ENCODE results near the gene C19orf85. TPM values are rescaled to one million over a fixed set of nuclear protein-coding genes. Genes with fewer than 3 reads are reported as not detected.

The C19orf85 gene
- polyA plus RNA-seq, 1 experiment: not detected

DNA sequence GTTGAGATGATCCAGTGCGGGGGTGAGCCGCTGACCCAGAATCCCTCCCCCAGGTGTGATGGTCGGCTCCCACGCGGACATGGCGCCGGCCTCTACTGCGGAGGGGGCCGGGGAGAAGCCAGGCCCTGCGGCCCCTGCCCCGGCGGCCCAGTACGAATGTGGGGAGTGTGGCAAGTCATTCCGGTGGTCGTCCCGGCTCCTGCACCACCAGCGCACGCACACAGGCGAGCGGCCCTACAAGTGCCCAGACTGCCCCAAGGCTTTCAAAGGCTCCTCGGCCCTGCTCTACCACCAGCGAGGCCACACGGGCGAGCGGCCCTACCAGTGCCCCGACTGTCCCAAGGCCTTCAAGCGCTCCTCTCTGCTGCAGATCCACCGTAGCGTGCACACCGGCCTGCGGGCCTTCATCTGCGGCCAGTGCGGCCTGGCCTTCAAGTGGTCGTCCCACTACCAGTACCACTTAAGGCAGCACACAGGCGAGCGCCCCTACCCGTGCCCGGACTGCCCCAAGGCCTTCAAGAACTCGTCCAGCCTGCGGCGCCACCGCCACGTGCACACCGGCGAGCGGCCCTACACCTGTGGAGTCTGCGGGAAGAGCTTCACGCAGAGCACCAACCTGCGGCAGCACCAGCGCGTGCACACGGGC, 16.7 kb upstream of the C19orf85 start:
- H3K27ac ChIP-seq (ENCODE audit: low read depth, low read length): no peak overlapping the region
- H3K4me3 ChIP-seq (ENCODE audit: low read depth, low read length): no peak overlapping the region
- no peaks in the 10 kb centered on the region for H3K27me3 ChIP-seq (ENCODE audit: control insufficient read depth, insufficient read depth, low read length)
- ChIA-PET CTCF (no interaction called here), POLR2A (no interaction called here)
- no peaks in the 10 kb centered on the region; the same call in 1 of the 2 replicates for H3K9me3 ChIP-seq (ENCODE audit: control insufficient read depth, insufficient read depth, low read length)
- TF ChIP-seq CTCF (IDR thresholded peaks at IDR 0.05; ENCODE audit: low read depth, low read length): no peak
- DNase-seq (ENCODE audit: low read depth, low spot score): no peak

DNA sequence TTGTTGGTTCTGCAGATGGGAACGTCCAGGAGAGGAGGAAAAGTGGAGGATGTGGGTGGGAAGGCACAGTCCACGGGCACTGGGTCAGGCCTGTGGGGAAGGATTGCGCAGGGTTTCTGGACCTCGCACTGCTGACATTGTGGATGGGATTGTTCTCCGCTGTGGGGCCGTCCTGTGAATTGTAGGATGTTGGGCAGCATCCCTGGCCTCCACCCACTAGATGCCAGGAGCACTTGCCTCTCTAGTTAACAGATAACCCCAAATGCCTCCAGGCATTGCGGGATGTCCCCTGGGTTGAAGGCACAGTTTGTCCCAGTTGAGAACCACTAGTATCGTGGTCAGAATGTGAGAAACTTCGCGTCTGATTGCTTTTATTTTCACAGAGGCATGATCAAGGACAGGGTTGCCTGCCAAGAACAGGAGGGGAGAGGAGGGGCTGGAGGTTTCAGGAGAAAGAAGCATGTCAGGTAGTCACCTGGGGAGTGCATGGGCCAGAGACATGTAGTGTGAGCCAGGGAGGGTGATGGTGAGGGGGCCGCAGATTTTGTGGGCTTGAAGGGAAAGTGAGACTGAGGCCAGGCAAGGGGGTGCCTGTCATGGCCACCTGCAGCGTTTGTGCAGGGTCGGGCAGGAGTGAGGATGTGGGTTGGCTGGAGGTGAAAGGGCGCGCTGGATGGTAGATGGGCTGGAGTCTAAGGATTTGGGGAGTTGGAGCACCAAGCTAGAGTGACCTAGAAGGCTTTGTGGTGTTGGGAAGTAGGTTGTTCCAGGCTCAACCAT, 15.1 kb upstream of the C19orf85 start:
- CTCF ChIA-PET: interaction anchor here (1.0 to 5.5 kb wide), 2 partner anchors 12 to 24 kb away, joined by 3 to 77 read pairs; no protein-coding TSS in a partner anchor
- POLR2A ChIA-PET: interaction anchor here (0.7 kb wide), 1 partner anchor 174 kb away, joined by 3 read pairs; no protein-coding TSS in a partner anchor
- no peaks in the 10 kb centered on the region; the same call in 1 of the 2 replicates for H3K9me3 ChIP-seq (ENCODE audit: control insufficient read depth, insufficient read depth, low read length)
- no peaks in the 10 kb centered on the region for H3K27me3 ChIP-seq (ENCODE audit: control insufficient read depth, insufficient read depth, low read length)
- no peak for TF ChIP-seq CTCF (IDR thresholded peaks at IDR 0.05; ENCODE audit: low read depth, low read length)
- DNase-seq (ENCODE audit: low read depth, low spot score): no peak
- no peak overlapping the region for H3K4me3 ChIP-seq (ENCODE audit: low read depth, low read length)
- H3K27ac ChIP-seq (ENCODE audit: low read depth, low read length): no peak overlapping the region

- ChIA-PET CTCF (interaction anchor here (1.0 to 5.5 kb wide), 2 partner anchors 12 to 25 kb away, joined by 3 to 77 read pairs; no protein-coding TSS in a partner anchor), POLR2A (interaction anchor here (0.7 kb wide), 1 partner anchor 175 kb away, joined by 3 read pairs; no protein-coding TSS in a partner anchor)
- DNase-seq (ENCODE audit: low read depth, low spot score): no peak
- no peaks in the 10 kb centered on the region for H3K9me3 ChIP-seq (ENCODE audit: control insufficient read depth, insufficient read depth, low read length)
- no peak overlapping the region for H3K4me3 ChIP-seq (ENCODE audit: low read depth, low read length)
- H3K27ac ChIP-seq (ENCODE audit: low read depth, low read length): no peak overlapping the region
- no peaks in the 10 kb centered on the region for H3K27me3 ChIP-seq (ENCODE audit: control insufficient read depth, insufficient read depth, low read length)
- no peak for TF ChIP-seq CTCF (IDR thresholded peaks at IDR 0.05; ENCODE audit: low read depth, low read length)
These were observed 14.5 kb upstream of the C19orf85 start for GRCh38 chr19:55479045-55479444.

DNA sequence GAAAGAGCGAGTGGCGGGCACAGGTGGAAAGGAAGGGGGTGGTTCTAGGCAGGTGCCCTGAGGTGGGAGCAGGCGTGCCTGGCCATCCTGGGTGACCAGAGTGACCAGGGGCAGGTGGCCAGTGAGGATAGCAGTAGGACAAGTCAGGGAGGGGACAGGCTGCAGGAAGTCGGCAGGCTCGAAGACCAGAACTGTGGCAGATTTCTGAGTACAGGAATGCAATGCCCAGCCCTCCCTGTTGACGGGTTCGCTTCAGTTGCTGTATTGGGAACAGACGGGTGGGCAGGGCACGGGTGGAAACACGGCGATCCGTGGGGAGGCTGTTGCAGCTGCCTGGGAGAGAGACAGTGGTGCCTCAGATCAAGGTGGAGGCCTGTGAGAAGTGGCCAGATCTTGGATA, 13.8 kb upstream of the C19orf85 start:
- H3K27ac ChIP-seq (ENCODE audit: low read depth, low read length): no peak overlapping the region
- no peak for TF ChIP-seq CTCF (IDR thresholded peaks at IDR 0.05; ENCODE audit: low read depth, low read length)
- no peaks in the 10 kb centered on the region for H3K9me3 ChIP-seq (ENCODE audit: control insufficient read depth, insufficient read depth, low read length)
- POLR2A ChIA-PET: no interaction called here
- H3K27me3 ChIP-seq (ENCODE audit: control insufficient read depth, insufficient read depth, low read length): no peaks in the 10 kb centered on the region
- DNase-seq (ENCODE audit: low read depth, low spot score): no peak
- CTCF ChIA-PET: interaction anchor here (5.5 kb wide), 1 partner anchor 11 kb away, joined by 77 read pairs; no protein-coding TSS in a partner anchor
- no peak overlapping the region for H3K4me3 ChIP-seq (ENCODE audit: low read depth, low read length)

- POLR2A ChIA-PET: no interaction called here
- Histone ChIP-seq H3K27ac (ENCODE audit: low read depth, low read length) (no peak overlapping the region), H3K4me3 (ENCODE audit: low read depth, low read length) (peak overlapping the region; percentile 72; the same call in 1 of the 2 replicates), H3K27me3 (ENCODE audit: control insufficient read depth, insufficient read depth, low read length) (no peaks in the 10 kb centered on the region), H3K9me3 (ENCODE audit: control insufficient read depth, insufficient read depth, low read length) (no peaks in the 10 kb centered on the region)
- no peak for DNase-seq (ENCODE audit: low read depth, low spot score)
- CTCF ChIA-PET: interaction anchor here (1.5 to 5.5 kb wide), 2 partner anchors 10 to 26 kb away, joined by 7 to 77 read pairs; no protein-coding TSS in a partner anchor
- TF ChIP-seq CTCF (IDR thresholded peaks at IDR 0.05; ENCODE audit: low read depth, low read length): no peak
These were observed 13.4 kb upstream of the C19orf85 start for GRCh38 chr19:55477905-55478304.
